GM13976 (cell line): Measurements from ENCODE around the gene SPPL3.

ENCODE experiments used
- DNase-seq: peaks from one replicate; pipeline ENCODE4 v3.0.0; 2012; ENCODE audit warnings: low spot score
- CTCF ChIP-seq: IDR thresholded peaks from 2 replicates; pipeline ENCODE4 v1.5.1; 2012; ENCODE audit warnings: borderline replicate concordance, mild to moderate bottlenecking; ENCODE audit not compliant: insufficient read depth; ENCODE audit errors: extremely low read depth, missing control alignments, control extremely low read depth
- in situ Hi-C: fragments of 300-500 bp; cut with MboI; formaldehyde crosslinking; loops from one replicate; pipeline ENCODE4 v1.12.0; 2022; ENCODE audit warnings: low sequenced_read_pairs, mixed read lengths, inconsistent platforms; ENCODE audit not compliant: unreplicated experiment

The SPPL3 gene

DNA sequence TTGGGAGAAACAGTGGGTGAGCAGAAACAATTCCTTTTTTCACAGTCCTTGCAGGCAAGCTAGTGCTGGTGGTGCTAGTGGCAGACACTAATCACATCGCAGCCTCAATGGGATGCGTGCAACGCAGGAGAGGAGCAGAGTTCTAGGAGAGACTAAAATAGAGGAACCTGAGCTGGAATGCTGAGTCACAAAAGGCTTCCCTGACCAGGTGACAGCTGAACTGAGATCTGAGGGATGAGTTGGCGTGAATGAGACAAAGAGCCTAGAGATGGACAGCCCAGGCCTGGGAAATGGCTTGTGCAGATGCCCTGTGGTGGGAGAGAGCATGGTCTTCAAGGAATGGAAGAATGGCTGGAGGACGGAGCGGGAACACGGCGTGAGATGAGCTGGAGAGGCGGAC lies 152.8 kb downstream of the SPPL3 start:
- DNase-seq, result no peak
- no peak for TF ChIP-seq CTCF
- in situ Hi-C loops, result no loop called here

DNA sequence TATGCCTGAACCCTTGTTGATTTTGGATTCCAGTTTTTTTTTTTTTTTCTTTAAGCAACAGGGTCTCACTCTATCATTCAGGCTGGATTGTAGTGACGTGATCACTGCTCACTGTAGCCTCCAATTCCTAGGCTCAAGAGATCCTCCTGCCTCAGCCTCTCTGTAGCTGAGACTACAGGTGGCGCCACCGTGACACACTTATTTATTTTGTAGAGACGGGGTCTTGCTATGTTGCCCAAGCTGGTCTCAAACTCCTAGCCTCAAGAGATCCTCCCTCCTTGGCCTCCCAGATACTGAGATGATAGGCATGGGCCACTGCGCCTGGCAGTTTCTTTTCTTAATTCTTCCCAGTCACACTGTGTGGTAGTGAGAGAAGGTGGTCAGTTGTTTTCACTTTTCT lies 153.4 kb downstream of the SPPL3 start:
- no peak for DNase-seq
- in situ Hi-C loops, result no loop called here

GRCh38 chr12:120749256-120749655 lies 154.9 kb downstream of the SPPL3 start:
- DNase-seq, result no peak
- TF ChIP-seq CTCF, result no peak
- in situ Hi-C loops, result no loop called here

More for the DNA sequence above, 153.4 kb downstream of the SPPL3 start:
- TF ChIP-seq CTCF, result no peak

DNA sequence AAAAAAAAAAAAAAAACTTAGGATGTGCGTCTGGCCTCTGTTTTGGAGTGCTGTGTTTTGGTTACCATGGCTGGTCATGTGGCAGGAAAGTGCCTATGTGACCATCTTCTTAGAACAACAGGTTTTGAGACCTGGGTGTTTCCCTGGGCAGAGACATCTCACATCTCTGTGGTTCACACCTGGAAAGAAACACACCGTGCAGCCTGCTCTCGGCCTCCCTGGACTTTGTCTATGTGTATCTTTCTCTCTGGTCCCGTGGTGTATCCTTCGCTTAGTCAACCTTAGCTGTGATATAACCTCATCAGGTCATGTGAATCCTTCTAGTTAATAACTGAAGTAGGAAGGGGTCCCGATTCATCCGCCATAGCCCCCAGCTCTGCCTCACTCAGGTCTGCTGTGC lies 155.9 kb downstream of the SPPL3 start:
- in situ Hi-C loops, result no loop called here
- no peak for DNase-seq
- TF ChIP-seq CTCF, result no peak

DNA sequence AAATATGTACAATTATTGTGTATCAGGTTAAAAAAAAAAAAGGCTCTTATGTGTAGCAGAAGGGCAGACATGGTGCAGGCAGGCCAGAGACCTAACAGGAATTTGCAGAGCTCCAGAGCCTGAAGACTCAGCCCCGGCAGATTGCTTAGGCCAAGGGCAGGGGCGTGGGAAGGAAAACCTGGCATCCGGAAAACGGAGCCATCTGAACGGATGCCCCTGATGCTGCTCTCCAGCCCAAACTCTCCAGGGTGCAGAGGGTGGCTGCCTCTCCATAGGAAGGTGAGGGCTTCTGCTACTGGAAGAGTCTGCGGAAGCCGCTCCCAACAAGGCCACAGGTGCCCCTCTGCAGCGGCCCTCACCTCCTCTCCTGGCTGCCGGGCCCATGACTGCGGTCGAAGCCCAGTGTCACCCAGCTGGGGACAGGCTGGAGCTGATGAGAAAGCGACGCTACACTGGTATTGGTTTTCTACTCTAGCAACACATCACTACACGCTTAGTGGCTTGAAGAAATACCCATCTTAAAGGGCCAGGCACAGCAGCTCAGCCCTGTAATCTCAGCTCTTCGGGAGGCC lies 159.2 kb downstream of the SPPL3 start:
- no peak for DNase-seq
- in situ Hi-C loops, result no loop called here
- TF ChIP-seq CTCF, result no peak

DNA sequence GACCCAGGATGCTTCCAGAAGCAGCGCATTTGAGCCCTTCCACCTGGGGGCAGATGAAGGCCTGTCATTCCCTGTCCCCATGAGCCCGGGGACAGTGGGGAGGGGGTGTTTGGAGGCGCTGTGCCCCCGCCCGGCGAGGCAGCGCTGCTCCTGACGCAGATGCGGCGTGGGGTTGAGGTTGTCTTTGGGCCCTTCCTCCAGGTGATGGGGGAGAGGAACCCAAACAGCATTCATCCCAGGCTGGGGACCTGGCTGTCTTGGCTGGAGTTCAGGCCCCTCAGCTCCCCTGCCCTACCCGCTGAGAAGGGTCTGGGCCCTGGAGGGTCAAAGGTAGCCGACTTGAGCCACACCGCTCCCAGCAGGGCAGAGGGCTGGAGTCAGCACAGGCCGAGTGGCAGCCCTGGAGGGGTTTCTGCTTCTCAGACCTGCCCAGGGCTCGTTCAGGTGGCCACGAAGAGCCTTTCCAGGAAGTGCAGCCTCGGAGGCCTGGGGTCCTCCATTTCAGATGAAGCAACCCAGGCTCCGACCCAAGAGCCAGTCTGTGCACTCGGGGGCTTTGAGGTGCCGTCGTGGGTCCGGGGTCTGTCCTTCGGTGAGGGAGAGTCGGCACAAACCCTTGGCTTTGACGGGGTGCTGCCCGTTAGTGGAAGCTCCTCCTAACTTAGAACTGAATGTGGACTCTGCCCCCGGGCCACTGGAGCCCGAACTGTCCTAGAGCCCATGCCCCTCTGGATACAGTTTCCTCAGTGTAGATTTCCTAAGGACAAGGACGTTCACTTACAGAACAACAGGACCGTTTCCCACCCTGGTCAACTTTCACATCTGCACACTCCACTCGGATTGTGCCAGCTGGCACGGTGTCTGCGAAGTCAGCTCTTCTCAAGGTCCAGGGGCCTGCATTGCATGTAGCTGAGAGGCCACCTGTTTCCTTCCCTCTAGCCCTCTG lies 162.4 kb downstream of the SPPL3 start:
- no peak for TF ChIP-seq CTCF
- in situ Hi-C loops, result no loop called here
- DNase-seq, result peak; percentile 35
